Ovary (tissue), 9 donors: ENCODE results near the gene ABHD17A. TPM values are rescaled to one million over a fixed set of nuclear protein-coding genes. Genes with fewer than 3 reads are reported as not detected.

Experiments used
- DNase-seq, 5 donors: peaks; one replicate each; pipeline ENCODE4 v3.0.0-alpha.2; 2019 to 2020
- H3K27ac ChIP-seq, 2 donors: fragments of 200-600 bp; one replicate each; pipeline versions ENCODE4 v1.5.1 to v1.8.0; 2019 to 2022
- H3K27me3 ChIP-seq: fragments of 200-600 bp; one replicate; pipeline ENCODE4 v1.8.0; 2022
- H3K36me3 ChIP-seq: fragments of 200-600 bp; sonication (generic); one replicate; pipeline ENCODE4 v1.5.1; 2019
- H3K4me1 ChIP-seq: one replicate; pipeline ENCODE4 v1.8.1; 2013; ENCODE audit warnings: mild to moderate bottlenecking, moderate library complexity; ENCODE audit not compliant: insufficient read depth
- H3K4me3 ChIP-seq: fragments of 200-600 bp; sonication (generic); one replicate; pipeline ENCODE4 v1.5.1; 2017
- H3K9me3 ChIP-seq, 2 donors: fragments of 200-600 bp in 1 of 2; sonication (generic) in 1 of 2; one replicate each; pipeline versions ENCODE4 v1.5.1 to v1.8.1; 2013 to 2019; ENCODE audit warnings: mild to moderate bottlenecking in 1 of 2, moderate library complexity in 1 of 2
- CTCF ChIP-seq, 3 donors: fragments of 450-650 bp in 2 of 3; fragments of 200-600 bp in 1 of 3; IDR thresholded peaks; one replicate each; pipeline versions ENCODE4 v1.5.1 to v1.8.0; 2016 to 2022; ENCODE audit warnings: antibody characterized with exemption in 3 of 3, mild to moderate bottlenecking in 1 of 3
- EP300 ChIP-seq: sonication (generic); formaldehyde crosslinking; IDR thresholded peaks from one replicate; pipeline ENCODE4 v1.6.1; 2017; ENCODE audit warnings: antibody characterized with exemption
- POLR2A ChIP-seq: fragments of 450-650 bp; IDR thresholded peaks from one replicate; pipeline ENCODE4 v1.6.1; 2017; ENCODE audit warnings: antibody characterized with exemption, mild to moderate bottlenecking, moderate library complexity
- WGBS, 3 donors: extraction: QIAGEN DNeasy Blood & Tissue Kit in 1 of 3; methylation state at CpG; one replicate each; pipeline versions ENCODE4 v1.1.5 to v1.1.7; 2013 to 2017; 5-methylcytosine and 5-hydroxymethylcytosine counted together
- intact Hi-C, 4 donors: fragments of 100-400 bp; cut with DNase I; formaldehyde crosslinking; loops; one replicate each; pipeline versions ENCODE4 v1.11.0 to v1.15.1; 2022 to 2023
- polyA plus RNA-seq, 2 donors: library from polyadenylated mRNA; stranded (reverse); fragments of 200-250 nt in 1 of 2; fragments of 350-450 nt in 1 of 2; fragmentation: Illumina TruSeq in 1 of 2; extraction: RNeasy Lipid Tissue Mini Kit (QIAGEN cat#74804) in 1 of 2; gene quantifications; one replicate each; pipeline ENCODE4 v1.2.3, GENCODE V29; 2013 to 2014
- total RNA-seq, 7 donors: library from RNA; depleted of rRNA in 2 of 7; stranded (reverse); fragments of >200 nt in 2 of 7; fragmentation: NEBNext Ultra II Directional in 3 of 7; extraction: Animal tissue kit (Norgen Biotek cat#: 25700) in 3 of 7; gene quantifications; one replicate each; pipeline versions ENCODE4 v1.1.0 to v1.2.4, GENCODE V29; 2016 to 2023
- donor health status: DM: no; HTN: no; CAD: no; lungs with moderate emphysema.
- donor health status: DM: no; HTN: no; CAD: no.
- donor health status: Bipolar disorder and iron deficiency.
- donor health status: DM: yes; HTN: yes; CAD: no.
- donor health status: DM: no; HTN: no; CAD: no.
- donor health status: DM: yes; HTN: yes; CAD: no.

Gene ABHD17A
- total and polyA plus RNA-seq, 9 donors = 0.57 to 87.3 (median 65.4) TPM

DNA sequence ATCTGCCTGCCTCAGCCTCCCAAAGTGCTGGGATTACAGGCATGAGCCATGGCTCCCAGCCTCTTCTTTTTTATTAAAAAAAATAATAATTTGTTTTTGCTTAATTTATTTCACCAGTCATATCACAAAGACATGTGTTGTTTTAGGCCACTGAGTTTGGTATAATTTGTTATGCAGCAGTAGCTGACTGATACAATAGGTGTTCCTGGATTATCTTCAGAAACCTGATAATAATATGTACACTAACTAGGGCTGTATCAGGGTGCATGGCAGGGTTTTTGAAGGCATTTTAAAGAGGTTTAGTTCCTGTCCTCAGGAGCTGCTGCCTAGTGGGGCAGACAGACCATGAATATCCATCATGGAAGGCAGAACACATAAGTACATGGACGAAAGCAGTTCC is 46.1 kb upstream of the ABHD17A start:
- WGBS, 3 donors = 69 to 86% (median 73%) methylated on average over 1 of the region's 1 CpG
- Histone ChIP-seq H3K27ac (no peak overlapping the region), H3K9me3 (no peaks in the 10 kb centered on the region), H3K27me3 (no peaks in the 10 kb centered on the region), H3K36me3 (no peaks in the 10 kb centered on the region), H3K4me3 (no peak overlapping the region), H3K4me1 (peaks cover 11% of the 10 kb centered on the region)
- no peak for TF ChIP-seq POLR2A
- TF ChIP-seq CTCF (IDR thresholded peaks at IDR 0.05) = no peak
- TF ChIP-seq EP300 = no peak
- no peak for DNase-seq
- intact Hi-C loops = loop anchor here in 2 of 4 donors (10.0 kb wide), 2 partner anchors 133 to 143 kb away; no protein-coding TSS in a partner anchor

GRCh38 chr19:1929021-1929742 is 43.9 kb upstream of the ABHD17A start:
- 9 to 17% (median 13%) methylated on average over 41 to 42 of the region's 42 CpGs for WGBS, 3 donors
- no peaks in the 10 kb centered on the region for H3K36me3 ChIP-seq
- no peak overlapping the region for H3K27ac ChIP-seq
- peaks cover 11% of the 10 kb centered on the region for H3K4me1 ChIP-seq
- no peaks in the 10 kb centered on the region for H3K27me3 ChIP-seq
- no peaks in the 10 kb centered on the region for H3K9me3 ChIP-seq
- intact Hi-C loops = loop anchor here in 2 of 4 donors (5.0 kb wide), 2 partner anchors 143 to 993 kb away; no protein-coding TSS in a partner anchor
- DNase-seq = peak; percentile 63 to 85 (median 79)
- H3K4me3 ChIP-seq = peak overlapping the region; percentile 12
- no peak for TF ChIP-seq EP300
- TF ChIP-seq CTCF (IDR thresholded peaks at IDR 0.05) = peak; percentile 78 to 85 (median 83)

- Histone ChIP-seq H3K27ac (no peak overlapping the region), H3K36me3 (no peaks in the 10 kb centered on the region), H3K4me1 (peaks cover 11% of the 10 kb centered on the region), H3K9me3 (no peaks in the 10 kb centered on the region), H3K27me3 (no peaks in the 10 kb centered on the region), H3K4me3 (no peak overlapping the region)
- 80 to 86% (median 81%) methylated on average over 16 of the region's 16 CpGs for WGBS, 3 donors
- no peak for DNase-seq
- intact Hi-C loops = loop anchor here in 2 of 4 donors (5.0 kb wide), 2 partner anchors 147 to 997 kb away; no protein-coding TSS in a partner anchor
- TF ChIP-seq CTCF (IDR thresholded peaks at IDR 0.05) (no peak), POLR2A (no peak), EP300 (no peak)
These were observed 40.2 kb upstream of the ABHD17A start for GRCh38 chr19:1925544-1925943.

DNA sequence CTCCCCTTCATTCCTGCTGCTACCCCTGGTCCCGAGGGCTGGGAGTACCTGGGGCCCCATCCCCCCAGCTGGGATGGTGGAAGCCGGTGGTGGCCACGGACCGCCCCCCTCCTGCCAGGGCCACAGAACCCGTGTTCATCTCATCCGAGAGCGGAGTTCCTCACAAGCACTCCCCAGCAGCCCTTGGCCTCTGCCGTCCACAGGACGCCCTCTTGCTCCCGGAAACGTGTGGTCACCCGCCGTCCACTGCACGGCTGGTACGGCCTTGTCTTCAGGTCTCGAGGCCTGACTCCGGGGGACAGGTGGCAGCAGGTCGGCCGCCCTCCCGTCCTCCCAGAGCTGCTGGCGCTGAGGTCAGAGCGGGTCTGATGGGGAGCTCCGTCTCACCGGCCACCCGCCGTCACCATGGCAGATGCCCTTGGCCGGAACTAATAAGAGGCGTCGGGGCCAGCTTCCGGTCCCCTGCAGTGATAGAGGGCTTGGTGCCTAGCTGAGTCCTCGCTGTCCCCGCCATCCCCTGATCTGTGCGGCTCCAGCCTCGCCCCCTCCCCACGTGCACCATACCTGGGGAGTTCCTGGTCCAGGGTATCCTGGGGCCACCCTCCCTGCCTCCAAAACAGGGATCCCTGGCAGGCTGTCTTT is 39.1 kb upstream of the ABHD17A start:
- Histone ChIP-seq H3K4me3 (no peak overlapping the region), H3K4me1 (peaks cover 4% of the 10 kb centered on the region), H3K9me3 (no peaks in the 10 kb centered on the region), H3K27me3 (no peaks in the 10 kb centered on the region), H3K36me3 (no peaks in the 10 kb centered on the region), H3K27ac (no peak overlapping the region)
- 85 to 87% (median 86%) methylated on average over 32 to 35 of the region's 35 CpGs for WGBS, 3 donors
- DNase-seq = no peak
- TF ChIP-seq POLR2A = no peak
- TF ChIP-seq CTCF (IDR thresholded peaks at IDR 0.05) = no peak
- no peak for TF ChIP-seq EP300
- intact Hi-C loops = no loop called here
